ENCODE results near the gene PGM1. TPM values are rescaled to one million over a fixed set of nuclear protein-coding genes. Genes with fewer than 3 reads are reported as not detected.
A peak's percentile ranks its signal among the peaks of the same experiment; 100 is the strongest.

PGM1 gene
- total RNA-seq, 1 donor = 128 TPM

- peaks cover 18% of the 10 kb centered on the region for H3K4me1 ChIP-seq (ENCODE audit: insufficient read depth, low read length)
- H3K79me2 ChIP-seq (ENCODE audit: insufficient read depth, low read length) = peaks cover 33% of the 10 kb centered on the region
- no peak for DNase-seq (ENCODE audit: insufficient read length, low spot score, missing footprints)
- no peak overlapping the region for H3K4me2 ChIP-seq (ENCODE audit: insufficient read depth, low read length)
- H3K27me3 ChIP-seq (ENCODE audit: insufficient read depth, low read length) = no peaks in the 10 kb centered on the region
- H4K20me1 ChIP-seq (ENCODE audit: insufficient read depth, low read length) = no peaks in the 10 kb centered on the region
- H3K27ac ChIP-seq (ENCODE audit: low read depth, low read length) = no peak overlapping the region
- no peak overlapping the region for H2AFZ ChIP-seq (ENCODE audit: low read length)
- no peaks in the 10 kb centered on the region for H3K9me3 ChIP-seq (ENCODE audit: low read depth, low read length)
- H3K4me3 ChIP-seq (ENCODE audit: insufficient read depth, low read length) = no peak overlapping the region
- no peak for TF ChIP-seq CTCF (IDR thresholded peaks at IDR 0.05; ENCODE audit: extremely low read depth, low read depth, low read length)
- no peaks in the 10 kb centered on the region for H3K36me3 ChIP-seq (ENCODE audit: insufficient read depth, low read length)
Measured at GRCh38 chr1:63612971-63613370, 19.8 kb downstream of the PGM1 start.

- Histone ChIP-seq H3K4me2 (ENCODE audit: insufficient read depth, low read length) (no peak overlapping the region), H3K79me2 (ENCODE audit: insufficient read depth, low read length) (peaks cover 36% of the 10 kb centered on the region), H2AFZ (ENCODE audit: low read length) (no peak overlapping the region), H3K36me3 (ENCODE audit: insufficient read depth, low read length) (no peaks in the 10 kb centered on the region), H3K27ac (ENCODE audit: low read depth, low read length) (no peak overlapping the region), H3K4me3 (ENCODE audit: insufficient read depth, low read length) (no peak overlapping the region), H3K4me1 (ENCODE audit: insufficient read depth, low read length) (peaks cover 13% of the 10 kb centered on the region), H3K27me3 (ENCODE audit: insufficient read depth, low read length) (no peaks in the 10 kb centered on the region), H4K20me1 (ENCODE audit: insufficient read depth, low read length) (no peaks in the 10 kb centered on the region), H3K9me3 (ENCODE audit: low read depth, low read length) (no peaks in the 10 kb centered on the region)
- peak; percentile 72 for DNase-seq (ENCODE audit: insufficient read length, low spot score, missing footprints)
- TF ChIP-seq CTCF (IDR thresholded peaks at IDR 0.05; ENCODE audit: extremely low read depth, low read depth, low read length) = peak; percentile 68
Measured at GRCh38 chr1:63615768-63616420, 22.7 kb downstream of the PGM1 start.

- no peak overlapping the region for H3K27ac ChIP-seq (ENCODE audit: low read depth, low read length)
- H4K20me1 ChIP-seq (ENCODE audit: insufficient read depth, low read length) = no peaks in the 10 kb centered on the region
- no peak overlapping the region for H3K4me2 ChIP-seq (ENCODE audit: insufficient read depth, low read length)
- no peak for DNase-seq (ENCODE audit: insufficient read length, low spot score, missing footprints)
- H3K4me3 ChIP-seq (ENCODE audit: insufficient read depth, low read length) = no peak overlapping the region
- H3K79me2 ChIP-seq (ENCODE audit: insufficient read depth, low read length) = peaks cover 27% of the 10 kb centered on the region
- H2AFZ ChIP-seq (ENCODE audit: low read length) = no peak overlapping the region
- no peaks in the 10 kb centered on the region for H3K27me3 ChIP-seq (ENCODE audit: insufficient read depth, low read length)
- peaks cover 7% of the 10 kb centered on the region for H3K4me1 ChIP-seq (ENCODE audit: insufficient read depth, low read length)
- no peaks in the 10 kb centered on the region for H3K36me3 ChIP-seq (ENCODE audit: insufficient read depth, low read length)
- no peaks in the 10 kb centered on the region for H3K9me3 ChIP-seq (ENCODE audit: low read depth, low read length)
- no peak for TF ChIP-seq CTCF (IDR thresholded peaks at IDR 0.05; ENCODE audit: extremely low read depth, low read depth, low read length)
Measured at GRCh38 chr1:63617450-63617849, 24.2 kb downstream of the PGM1 start.

- no peak for TF ChIP-seq CTCF (IDR thresholded peaks at IDR 0.05; ENCODE audit: extremely low read depth, low read depth, low read length)
- DNase-seq (ENCODE audit: insufficient read length, low spot score, missing footprints) = no peak
Measured at GRCh38 chr1:63618011-63618410, 24.8 kb downstream of the PGM1 start.

More at GRCh38 chr1:63618011-63618410, 24.8 kb downstream of the PGM1 start:
- peaks cover 7% of the 10 kb centered on the region for H3K4me1 ChIP-seq (ENCODE audit: insufficient read depth, low read length)
- H4K20me1 ChIP-seq (ENCODE audit: insufficient read depth, low read length) = no peaks in the 10 kb centered on the region
- peaks cover 25% of the 10 kb centered on the region for H3K79me2 ChIP-seq (ENCODE audit: insufficient read depth, low read length)
- H3K27me3 ChIP-seq (ENCODE audit: insufficient read depth, low read length) = no peaks in the 10 kb centered on the region
- H2AFZ ChIP-seq (ENCODE audit: low read length) = no peak overlapping the region
- H3K4me3 ChIP-seq (ENCODE audit: insufficient read depth, low read length) = no peak overlapping the region
- H3K9me3 ChIP-seq (ENCODE audit: low read depth, low read length) = no peaks in the 10 kb centered on the region
- no peaks in the 10 kb centered on the region for H3K36me3 ChIP-seq (ENCODE audit: insufficient read depth, low read length)
- no peak overlapping the region for H3K27ac ChIP-seq (ENCODE audit: low read depth, low read length)
- H3K4me2 ChIP-seq (ENCODE audit: insufficient read depth, low read length) = no peak overlapping the region

Measured in osteoblast (primary cell).